GM19238 (cell line): ENCODE data around the gene UPK1B.
"Not testable (repeated sequence)": the region's sequence is repeated elsewhere in the genome, so short reads cannot be mapped to it uniquely, and the experiment has no call there.

Source experiments
- DNase-seq: peaks from one replicate; pipeline ENCODE4 v3.0.0; 2011; ENCODE audit warnings: low spot score; ENCODE audit not compliant: insufficient read length

UPK1B gene

DNA sequence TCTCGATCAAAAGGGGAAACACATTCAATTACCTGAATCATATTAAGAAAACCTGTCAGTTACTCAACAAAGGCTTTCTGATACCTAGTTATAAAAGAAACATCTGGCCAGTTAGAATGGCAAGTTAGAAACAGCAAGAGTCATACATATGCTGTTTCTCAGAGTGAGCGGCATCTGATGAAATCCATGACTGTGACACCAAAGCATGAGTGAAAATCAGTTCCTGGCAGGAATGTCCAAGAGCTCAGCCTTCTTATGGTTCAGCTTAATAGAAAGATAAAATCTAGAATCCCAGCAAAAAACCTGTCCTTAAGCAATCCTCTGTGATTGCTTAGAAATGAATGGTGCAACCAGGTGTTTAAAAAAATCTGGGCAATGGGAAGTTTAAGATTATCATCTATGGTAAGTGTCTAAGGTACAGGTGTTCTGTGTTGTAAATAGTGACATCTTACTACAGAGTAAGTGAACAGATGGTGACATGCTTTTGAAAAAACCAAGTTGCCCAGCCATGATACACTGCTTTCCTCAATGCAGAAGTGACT is 48.5 kb downstream of the UPK1B start:
- no peak for DNase-seq

DNA sequence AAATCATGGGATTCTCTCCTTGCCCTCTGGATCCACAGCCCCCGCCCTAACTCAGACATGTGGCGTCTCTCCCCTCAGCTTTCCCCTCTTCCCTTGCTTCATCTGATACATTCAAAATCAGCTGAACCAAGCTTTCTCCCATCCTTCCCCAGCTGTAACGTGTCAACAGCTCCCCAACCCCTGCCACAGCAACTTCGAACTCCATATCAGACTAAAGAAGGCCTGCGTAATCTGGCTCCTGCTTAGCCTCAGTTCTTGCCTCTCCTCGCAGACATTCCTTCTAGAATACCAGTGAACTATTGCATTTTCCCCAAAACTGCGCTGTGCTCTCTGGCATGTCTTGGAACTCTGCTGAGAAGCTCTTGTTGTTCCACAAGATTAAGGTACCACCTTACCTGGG is 49.0 kb downstream of the UPK1B start:
- DNase-seq = no peak

DNA sequence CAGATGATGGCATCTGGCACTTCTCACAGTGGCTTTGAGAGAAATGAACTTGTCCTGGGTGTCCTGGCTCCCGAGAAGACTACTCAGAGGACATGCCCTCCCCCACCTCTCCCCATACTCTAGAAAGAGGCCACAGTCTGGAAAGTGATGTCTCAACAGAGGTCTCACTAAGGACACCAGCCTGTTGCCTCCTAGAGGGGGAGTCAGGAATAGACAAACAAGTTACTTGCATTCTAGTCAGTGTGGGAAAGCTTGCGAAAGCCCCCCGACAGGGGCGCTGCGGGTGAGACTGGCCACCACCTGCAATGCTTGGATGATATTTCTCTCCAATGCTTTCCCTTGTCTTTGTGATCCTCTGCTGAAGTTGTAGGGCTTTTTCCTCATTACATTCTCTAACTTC is 50.1 kb downstream of the UPK1B start:
- no peak for DNase-seq

DNA sequence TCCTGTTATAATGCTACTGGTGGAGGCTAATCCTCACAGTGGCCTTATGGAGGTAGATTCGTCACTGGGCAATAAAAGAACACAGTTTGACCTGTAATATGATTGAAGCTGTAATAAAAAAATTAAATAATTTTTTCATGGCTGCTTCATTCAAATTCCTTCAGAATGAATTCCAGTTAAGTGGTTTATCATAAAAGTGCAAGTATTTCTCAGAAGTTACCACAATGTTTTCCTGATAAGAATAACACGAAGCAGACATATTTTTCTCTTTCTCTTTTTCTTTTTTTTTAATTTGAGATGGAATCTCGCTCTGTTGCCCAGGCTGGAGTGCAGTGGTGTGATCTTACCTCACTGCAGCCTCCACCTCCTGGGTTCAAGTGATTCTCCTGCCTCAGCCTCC is 51.7 kb downstream of the UPK1B start:
- no peak for DNase-seq

DNA sequence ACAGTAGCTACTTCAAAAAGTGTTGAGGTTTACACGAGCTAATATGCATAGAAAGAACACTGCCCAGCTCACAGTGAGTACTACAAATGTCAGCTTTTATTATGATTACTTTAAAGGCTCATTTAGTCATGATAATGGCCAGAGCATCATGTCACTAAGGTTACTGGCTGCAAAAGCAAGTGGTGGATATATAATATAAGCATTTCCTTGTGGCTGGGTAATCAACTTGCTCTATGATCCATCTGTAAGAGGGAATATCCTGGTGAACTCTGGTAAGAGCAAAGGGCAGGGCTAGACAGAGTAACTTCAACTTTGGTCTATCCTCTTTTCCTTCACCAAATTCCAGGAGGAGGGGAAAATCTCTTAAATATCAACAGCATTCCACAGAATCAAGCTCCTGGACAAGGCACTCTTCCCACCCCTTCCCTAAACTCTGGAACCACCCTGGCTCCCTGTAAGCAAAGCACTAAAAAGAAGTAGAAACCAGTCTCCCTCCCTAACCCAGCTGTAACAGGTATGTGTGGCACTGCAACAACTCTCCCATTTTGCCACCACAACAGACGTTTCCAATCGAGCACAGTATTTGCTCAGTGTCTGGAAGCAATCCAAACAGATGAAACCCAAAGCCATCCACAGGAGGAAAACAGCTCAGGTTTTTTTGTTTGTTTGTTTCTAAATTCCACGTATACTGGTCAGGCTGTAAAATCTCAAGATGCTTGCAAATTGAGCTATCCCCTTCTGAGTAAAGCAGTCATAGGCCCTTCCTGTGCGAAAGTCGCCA is 53.9 kb downstream of the UPK1B start:
- DNase-seq = no peak

DNA sequence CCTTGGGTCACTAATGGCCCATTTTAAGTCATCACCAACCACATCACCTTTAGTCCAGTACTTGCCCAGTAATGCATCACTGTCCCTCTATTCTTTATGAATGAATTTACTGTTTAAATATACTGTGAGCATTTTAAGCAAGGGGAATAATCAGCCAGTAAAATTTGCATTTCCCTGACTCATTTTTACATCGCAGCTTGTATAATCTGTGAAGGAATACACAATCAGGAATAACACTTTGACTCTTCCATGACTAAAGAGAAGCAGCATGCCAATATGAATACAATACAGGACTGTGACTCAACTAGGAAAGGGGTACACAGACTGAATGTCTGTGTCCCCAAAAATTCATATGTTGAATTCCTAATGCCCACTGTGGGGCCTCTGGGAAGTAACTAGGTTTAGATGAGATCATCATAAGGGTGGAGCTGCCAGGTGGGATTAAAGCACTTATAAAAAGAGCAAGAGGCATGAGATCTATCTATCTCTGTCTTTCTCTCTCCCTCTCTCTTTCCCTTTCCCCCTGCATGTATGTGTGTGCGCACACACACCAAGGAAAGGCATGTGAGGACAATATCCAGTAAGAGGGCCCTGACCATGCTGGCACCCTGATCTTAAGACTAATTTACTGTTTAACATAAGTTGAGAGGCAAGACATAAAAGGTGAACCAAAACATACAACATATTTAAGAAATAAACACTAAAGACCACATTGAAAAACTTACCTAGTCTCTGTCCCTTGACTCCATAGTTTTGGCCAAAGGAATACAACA is 55.2 kb downstream of the UPK1B start:
- no peak for DNase-seq

DNA sequence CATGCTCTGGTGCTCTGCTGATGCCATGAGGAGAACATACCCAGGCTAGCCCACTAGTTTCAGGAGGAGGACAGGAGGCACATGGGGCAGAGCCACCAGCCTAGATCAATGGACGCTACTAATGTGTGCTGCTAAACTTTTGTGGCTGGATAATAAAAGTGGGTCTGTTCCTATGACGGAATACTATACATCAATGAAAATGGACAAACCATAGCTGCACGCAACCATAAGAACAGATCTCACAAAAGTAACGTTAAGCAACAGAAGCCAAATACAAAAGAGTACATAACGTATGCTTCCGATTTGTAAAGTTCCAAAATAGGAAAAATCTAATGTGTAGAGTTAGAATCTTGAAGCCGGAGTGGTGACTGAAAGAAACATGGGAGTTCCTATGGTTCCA is 55.8 kb downstream of the UPK1B start:
- no peak for DNase-seq

DNA sequence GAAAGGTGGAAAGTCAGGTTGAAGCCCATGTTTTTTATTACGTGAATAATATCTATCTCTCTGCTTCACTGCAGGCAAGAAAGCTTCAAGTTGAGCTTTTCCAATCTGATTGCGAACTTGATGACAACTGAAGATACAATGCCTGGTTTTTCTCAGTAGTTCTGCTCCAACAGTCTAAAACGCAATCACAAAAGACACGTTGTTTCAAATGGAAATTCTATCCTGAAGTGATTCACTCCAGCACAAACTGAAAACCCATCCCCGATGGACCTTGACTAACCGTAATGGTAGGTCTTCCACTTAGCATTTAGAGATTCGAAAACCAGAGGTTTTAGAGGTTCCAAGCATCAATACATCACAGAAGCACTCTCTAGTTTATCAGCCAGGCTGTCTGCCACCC is 56.7 kb downstream of the UPK1B start:
- DNase-seq = no peak

DNA sequence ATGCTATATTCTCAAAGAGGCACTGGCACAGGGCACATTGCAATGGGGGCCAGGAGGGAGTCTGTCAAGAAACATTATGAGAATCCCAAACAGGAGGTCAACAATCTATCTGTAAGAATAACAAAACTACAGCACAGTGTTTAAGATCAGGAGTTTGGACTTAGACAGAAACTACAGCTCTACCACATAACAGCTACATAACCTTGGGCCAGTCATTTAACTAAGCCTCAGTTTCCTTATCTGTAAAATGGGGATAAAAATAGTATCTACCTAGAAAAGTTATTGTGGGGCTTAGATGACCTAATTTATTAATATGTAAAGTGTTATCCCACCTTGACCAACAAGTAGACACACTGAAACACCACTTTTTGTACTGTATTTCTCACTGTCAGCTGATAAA is 57.3 kb downstream of the UPK1B start:
- no peak for DNase-seq

DNA sequence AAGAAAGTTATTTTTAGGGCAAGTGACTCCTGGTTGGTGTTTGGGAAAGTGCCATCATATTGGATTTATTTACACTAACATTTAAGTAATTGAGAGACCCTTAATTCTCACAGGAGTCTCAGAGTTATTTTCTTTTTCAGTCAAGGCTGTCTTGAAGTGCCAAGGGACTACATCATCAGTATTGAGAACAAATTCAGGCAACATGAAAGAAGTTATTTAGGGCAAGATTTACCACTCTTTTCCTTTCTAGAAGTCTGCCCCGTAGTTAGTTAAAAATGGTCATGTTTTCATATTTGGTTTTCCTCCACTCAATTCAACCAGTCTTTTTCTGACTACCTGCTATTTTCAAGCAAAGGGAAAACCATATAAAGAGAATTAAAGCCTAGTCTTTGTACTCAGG is 61.2 kb downstream of the UPK1B start:
- no peak for DNase-seq

DNA sequence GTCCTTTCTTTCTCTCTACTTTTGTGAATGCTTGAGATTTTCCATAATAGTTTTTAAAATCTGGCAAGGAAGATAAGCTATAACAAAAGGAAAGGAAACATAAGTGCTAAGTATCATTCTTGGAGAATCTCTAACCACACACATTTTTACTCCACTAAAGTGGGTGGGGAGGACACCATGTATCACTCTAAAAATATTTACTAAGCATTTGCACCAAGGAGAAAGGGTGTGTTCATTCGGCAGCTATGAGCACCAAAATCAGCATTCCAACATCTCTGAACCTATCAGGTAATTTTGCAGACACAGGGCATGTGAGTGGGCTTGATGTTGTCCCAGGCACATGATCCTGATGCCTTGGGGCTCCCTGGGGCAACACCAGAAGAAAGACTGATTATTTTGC is 61.8 kb downstream of the UPK1B start:
- DNase-seq = no peak

DNA sequence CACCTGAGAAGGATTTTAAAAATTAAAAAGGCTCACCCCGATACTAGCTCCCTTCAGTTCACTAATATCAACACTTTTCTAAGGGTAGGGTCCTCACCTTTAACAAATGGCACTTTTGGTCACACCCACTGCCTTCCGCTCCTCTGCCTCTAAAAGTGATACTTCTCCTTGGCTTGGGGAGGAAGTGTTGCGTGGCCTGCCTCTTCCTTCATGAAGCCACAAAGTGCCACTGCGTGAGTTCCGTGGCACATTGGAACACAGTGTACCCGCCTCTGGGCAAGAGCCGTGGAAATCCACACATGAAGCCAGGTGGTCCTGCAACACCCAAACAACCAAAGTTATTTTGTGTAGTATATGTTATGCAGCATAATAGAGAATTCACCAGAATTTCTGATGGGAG is 63.4 kb downstream of the UPK1B start:
- no peak for DNase-seq

DNA sequence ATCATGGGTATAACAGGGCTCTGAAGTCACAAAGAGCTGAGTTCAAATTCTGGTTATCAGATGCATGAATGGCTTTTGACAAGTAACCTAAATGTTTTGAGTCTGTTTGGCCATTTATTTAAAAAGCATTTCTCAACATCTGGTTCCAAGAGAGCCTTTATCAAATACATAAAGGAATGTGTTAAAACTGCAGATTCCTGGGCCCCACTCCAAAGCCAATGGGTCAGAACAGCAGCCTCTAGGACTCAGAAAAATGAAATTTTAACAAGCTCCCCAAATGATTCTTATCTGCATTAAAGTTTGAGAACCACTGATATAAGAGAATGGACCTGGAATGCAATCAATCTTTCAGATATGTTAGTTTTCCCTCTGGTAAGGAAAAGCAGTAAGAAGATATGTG is 63.9 kb downstream of the UPK1B start:
- DNase-seq = no peak

DNA sequence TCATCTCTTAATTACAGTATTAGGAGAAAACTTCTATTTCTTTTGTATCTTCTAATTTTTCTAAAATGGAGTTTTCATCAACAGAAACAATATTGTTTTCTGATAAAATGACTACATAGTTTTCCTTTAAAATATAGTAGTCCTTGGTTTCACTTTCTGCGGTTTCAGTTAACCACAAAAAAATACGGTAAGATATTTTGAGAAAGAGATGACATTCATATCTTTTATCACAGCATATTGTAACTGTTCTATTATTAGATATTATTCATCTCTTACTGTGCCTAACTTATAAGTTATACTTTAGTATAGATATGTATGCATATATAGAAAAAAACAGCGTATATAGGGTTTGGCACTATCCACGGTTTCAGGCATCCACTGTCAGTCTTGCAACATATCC is 65.0 kb downstream of the UPK1B start:
- DNase-seq = no peak

DNA sequence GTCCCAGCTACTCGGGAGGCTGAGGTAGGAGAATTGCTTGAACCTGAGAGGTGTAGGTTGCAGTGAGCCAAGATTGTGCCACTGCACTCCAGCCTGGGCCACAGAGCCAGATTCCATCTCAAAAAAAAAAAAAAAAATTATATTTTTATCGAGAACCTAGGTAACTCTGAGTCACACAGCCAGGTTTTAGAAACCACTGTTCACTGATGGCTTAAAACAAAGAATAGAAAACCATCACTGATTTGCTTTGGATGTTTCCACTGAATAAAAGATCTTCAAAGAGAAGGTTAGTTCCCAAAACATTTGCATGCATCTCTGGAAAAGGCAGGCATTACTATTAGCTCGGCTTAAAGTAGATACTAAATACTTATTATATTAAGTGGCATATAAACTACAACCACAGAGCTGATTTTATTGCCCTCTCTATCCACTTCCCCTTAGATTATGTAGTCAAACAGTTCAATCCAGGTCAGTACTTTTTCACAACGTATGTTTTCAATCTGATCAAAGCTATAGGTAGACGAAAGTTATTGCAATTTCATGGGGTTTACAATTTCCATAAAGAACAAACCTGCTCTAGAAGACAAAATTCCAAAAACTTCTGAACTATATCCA is 65.9 kb downstream of the UPK1B start:
- no peak for DNase-seq

DNA sequence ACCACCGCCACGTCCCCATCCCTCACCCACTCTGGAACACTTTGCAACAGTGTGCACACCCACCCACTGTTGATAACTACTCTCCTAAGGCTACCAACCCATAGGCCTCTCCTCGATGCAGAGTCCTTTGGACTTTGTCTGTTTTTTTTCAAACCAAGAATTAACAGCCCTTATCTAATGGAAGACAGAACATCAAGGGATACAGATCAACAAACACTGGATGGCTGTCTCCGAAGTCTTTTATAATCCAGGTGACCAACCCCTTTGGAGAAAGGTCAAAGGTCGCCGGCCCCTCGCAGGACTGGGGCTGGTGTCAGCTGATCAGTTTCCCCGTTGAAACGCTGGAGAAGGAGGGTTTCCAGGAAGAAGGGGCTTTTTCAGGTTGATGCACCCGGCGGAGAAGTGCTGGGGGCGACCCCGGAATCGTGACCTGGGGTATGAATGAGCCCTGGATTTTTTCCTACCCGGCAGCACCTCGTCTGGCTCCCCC is 66.7 kb downstream of the UPK1B start:
- DNase-seq = no peak

DNA sequence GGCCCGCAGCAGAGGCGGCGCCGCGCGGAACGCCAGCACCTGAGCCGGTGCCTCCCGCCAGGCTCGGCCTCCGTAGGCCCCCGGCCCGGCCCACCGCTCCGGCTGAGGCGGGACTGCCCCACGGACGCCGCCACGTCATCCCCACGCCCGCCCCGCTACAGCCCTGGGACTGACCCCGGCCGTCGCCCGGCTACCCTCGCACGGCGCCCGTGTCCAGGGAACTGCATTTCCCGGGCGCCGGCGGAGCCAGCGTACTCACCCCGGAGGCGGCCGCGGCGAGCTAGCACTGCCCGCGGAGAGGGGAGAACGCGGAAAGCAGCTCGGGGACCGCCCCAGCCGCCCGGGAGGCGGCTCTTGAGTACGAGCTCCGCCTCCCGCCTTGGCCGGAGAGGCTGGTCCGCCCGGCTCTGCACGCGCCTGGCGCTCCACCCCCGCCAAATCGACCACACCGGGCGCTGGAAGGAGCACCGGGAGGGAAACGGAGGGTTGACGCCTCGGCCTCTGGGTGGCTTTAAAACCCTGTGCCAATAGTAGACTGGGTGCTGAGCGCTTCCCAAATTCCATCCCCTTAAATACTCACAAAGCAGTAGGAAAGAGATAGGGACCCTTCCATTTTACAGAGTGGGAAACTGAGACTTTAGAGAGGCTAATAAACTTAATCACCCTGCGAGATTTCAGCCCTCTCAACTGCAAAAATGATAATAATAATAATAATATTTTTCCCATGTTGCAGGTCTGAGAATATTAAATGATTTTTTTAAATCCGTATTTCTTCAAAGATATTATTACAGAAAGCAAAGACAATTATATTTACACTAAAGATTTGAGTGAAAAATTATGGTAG is 67.4 kb downstream of the UPK1B start, which contains the start of gene B4GALT4:
Gene B4GALT4, minus strand, starts transcription at position 288 of the 844 bp plus-strand sequence. CDS start 10,779 bp downstream, outside the sequence.
- peak; percentile 82 for DNase-seq

DNA sequence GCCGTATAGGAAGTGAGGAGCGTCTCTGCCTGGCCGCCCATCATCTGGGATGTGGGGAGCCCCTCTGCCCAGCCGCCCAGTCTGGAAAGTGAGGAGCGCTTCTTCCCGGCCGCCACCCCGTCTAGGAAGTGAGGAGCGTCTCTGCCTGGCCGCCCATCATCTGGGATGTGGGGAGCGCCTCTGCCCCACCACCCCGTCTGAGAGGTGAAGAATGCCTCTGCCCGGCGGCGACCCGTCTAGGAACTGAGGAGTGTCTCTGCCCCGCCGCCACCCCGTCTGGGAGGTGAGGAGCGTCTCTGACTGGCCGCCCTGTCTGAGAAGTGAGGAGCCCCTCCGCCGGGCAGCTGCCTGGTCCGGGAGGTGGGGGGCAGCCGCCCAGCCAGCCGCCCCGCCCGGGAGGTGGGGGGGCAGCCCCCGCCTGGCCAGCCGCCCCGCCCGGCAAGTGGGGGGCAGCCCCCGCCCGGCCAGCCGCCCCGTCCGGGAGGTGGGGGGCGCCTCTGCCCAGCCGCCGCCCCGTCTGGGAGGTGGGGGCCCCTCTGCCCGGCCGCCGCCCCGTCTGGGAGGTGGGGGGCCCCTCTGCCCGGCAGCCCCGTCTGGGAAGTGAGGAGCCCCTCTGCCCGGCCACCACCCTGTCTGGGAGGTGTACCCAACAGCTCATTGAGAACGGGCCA is 69.1 kb downstream of the UPK1B start:
- DNase-seq = not testable (repeated sequence)

DNA sequence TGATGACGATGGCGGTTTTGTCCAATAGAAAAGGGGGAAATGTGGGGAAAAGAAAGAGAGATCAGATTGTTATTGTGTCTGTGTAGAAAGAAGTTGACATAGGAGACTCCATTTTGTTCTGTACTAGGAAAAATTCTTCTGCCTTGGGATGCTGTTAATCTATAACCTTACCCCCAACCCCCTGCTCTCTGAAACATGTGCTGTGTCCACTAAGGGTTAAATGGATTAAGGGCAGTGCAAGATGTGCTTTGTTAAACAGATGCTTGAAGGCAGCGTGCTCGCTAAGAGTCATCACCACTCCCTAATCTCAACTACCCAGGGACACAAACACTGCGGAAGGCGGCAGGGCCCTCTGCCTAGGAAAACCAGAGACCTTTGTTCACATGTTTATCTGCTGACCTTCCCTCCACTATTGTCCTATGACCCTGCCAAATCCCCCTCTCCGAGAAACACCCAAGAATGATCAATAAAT is 69.7 kb downstream of the UPK1B start:
- not testable (repeated sequence) for DNase-seq

DNA sequence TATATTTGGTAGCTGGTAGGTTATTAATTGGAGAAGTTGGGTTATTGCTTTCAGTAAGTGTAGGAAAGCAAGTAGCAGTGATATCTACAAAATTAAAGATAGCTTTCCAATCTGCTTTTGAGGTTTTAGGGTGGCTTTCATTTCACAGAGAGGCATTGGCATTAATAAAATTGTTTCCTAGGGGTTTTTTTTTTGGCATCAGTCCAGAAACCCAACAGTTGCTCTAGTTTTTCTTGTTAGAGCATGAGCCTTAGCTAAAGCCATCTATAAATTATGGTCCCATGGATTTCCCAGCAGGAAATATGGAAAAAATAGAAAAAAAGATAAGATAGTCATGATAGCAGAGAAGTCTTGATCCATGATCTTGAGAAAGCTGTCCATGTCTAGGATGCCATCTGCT is 70.3 kb downstream of the UPK1B start:
- no peak for DNase-seq
